NCI-H748 (cell line): ENCODE measurements around the gene OSGEP.

Experiments
- DNase-seq: peaks from one replicate; lab custom pipeline; 2025; ENCODE audit not compliant: unreplicated experiment; lab: John Stamatoyannopoulos, UW

OSGEP gene

GRCh38 chr14:20454516-20455354 lies at the start of gene OSGEP, which contains the start of gene APEX1:
Gene OSGEP (minus strand): TSS chr14:20454812. CDS start chr14:20454683, 129 bp downstream.
Gene APEX1 (plus strand): TSS chr14:20455226. CDS start chr14:20455646, 420 bp downstream.
- DNase-seq, result peak; percentile 99

GRCh38 chr14:20503898-20504297 lies 49.3 kb upstream of the OSGEP start:
- DNase-seq, result no peak

GRCh38 chr14:20501346-20501745 lies 46.7 kb upstream of the OSGEP start:
- DNase-seq, result no peak

GRCh38 chr14:20499881-20500280 lies 45.3 kb upstream of the OSGEP start:
- no peak for DNase-seq

GRCh38 chr14:20499108-20499507 lies 44.5 kb upstream of the OSGEP start:
- no peak for DNase-seq

GRCh38 chr14:20498622-20499021 lies 44.0 kb upstream of the OSGEP start:
- DNase-seq, result no peak

- DNase-seq, result no peak
Measured at GRCh38 chr14:20494935-20495766, 40.5 kb upstream of the OSGEP start.

- no peak for DNase-seq
Measured at GRCh38 chr14:20493634-20494033, 39.0 kb upstream of the OSGEP start.

- no peak for DNase-seq
Measured at GRCh38 chr14:20492486-20492885, 37.9 kb upstream of the OSGEP start.

GRCh38 chr14:20490563-20490962 lies 36.0 kb upstream of the OSGEP start:
- no peak for DNase-seq

- DNase-seq, result no peak
Measured at GRCh38 chr14:20489093-20489994, 34.7 kb upstream of the OSGEP start.

- no peak for DNase-seq
Measured at GRCh38 chr14:20487396-20487725, 32.7 kb upstream of the OSGEP start.

- no peak for DNase-seq
Measured at GRCh38 chr14:20486684-20487395, 32.2 kb upstream of the OSGEP start.

GRCh38 chr14:20485900-20486299 lies 31.3 kb upstream of the OSGEP start:
- peak; percentile 19 for DNase-seq

GRCh38 chr14:20482382-20482781 lies 27.8 kb upstream of the OSGEP start:
- no peak for DNase-seq

GRCh38 chr14:20478894-20479293 lies 24.3 kb upstream of the OSGEP start:
- no peak for DNase-seq

- no peak for DNase-seq
Measured at GRCh38 chr14:20477211-20477876, 22.7 kb upstream of the OSGEP start.

- no peak for DNase-seq
Measured at GRCh38 chr14:20476776-20477175, 22.2 kb upstream of the OSGEP start.

- no peak for DNase-seq
Measured at GRCh38 chr14:20472536-20473169, 18.0 kb upstream of the OSGEP start.

GRCh38 chr14:20470603-20470901 lies 15.9 kb upstream of the OSGEP start:
- no peak for DNase-seq
